IPS DF 6.9 (cell line): ENCODE measurements around the gene SUCLG2.

Source experiments
- DNase-seq: peaks from one replicate; pipeline ENCODE4 v3.0.0-alpha.2; 2013; ENCODE audit warnings: low read depth, low spot score
- H3K27ac ChIP-seq: one replicate; pipeline ENCODE4 v1.5.1; 2013; ENCODE audit warnings: low read length, control low read depth
- H3K27me3 ChIP-seq: 2 replicates; pipeline ENCODE4 v1.6.1; 2013; ENCODE audit warnings: mild to moderate bottlenecking, low read length; ENCODE audit not compliant: control insufficient read depth, insufficient read depth
- H3K36me3 ChIP-seq: 2 replicates; pipeline ENCODE4 v1.6.1; 2013; ENCODE audit warnings: low read length; ENCODE audit not compliant: control insufficient read depth, insufficient read depth
- H3K4me1 ChIP-seq: 2 replicates; pipeline ENCODE4 v1.6.1; 2013; ENCODE audit warnings: low read length; ENCODE audit not compliant: control insufficient read depth, insufficient read depth
- H3K4me3 ChIP-seq: 2 replicates; pipeline ENCODE4 v1.5.1; 2013; ENCODE audit warnings: mild to moderate bottlenecking, low read length
- H3K9me3 ChIP-seq: 2 replicates; pipeline ENCODE4 v1.6.1; 2013; ENCODE audit warnings: low read length, inconsistent platforms; ENCODE audit not compliant: control insufficient read depth, insufficient read depth
- WGBS: extraction: QIAGEN DNeasy Blood & Tissue Kit; methylation state at CpG from one replicate; pipeline ENCODE4 v1.1.7; 2013; ENCODE audit warnings: mixed read lengths, missing lambda C conversion rate; ENCODE audit not compliant: insufficient read length, insufficient coverage; 5-methylcytosine and 5-hydroxymethylcytosine counted together

The SUCLG2 gene

GRCh38 chr3:67614195-67614594, 40.2 kb downstream of the SUCLG2 start:
- Histone ChIP-seq H3K27ac (no peak overlapping the region), H3K36me3 (peaks cover under 1% of the 10 kb centered on the region; the same call in 1 of the 2 replicates)
- DNase-seq = no peak

GRCh38 chr3:67610458-67610857, 44.0 kb downstream of the SUCLG2 start:
- no peak for DNase-seq
- no CpG with 5 or more reads among the region's 1 CpG for WGBS
- Histone ChIP-seq H3K27me3 (no peaks in the 10 kb centered on the region), H3K4me1 (peaks cover 3% of the 10 kb centered on the region; the same call in 1 of the 2 replicates), H3K9me3 (no peaks in the 10 kb centered on the region), H3K4me3 (no peak overlapping the region), H3K36me3 (peaks cover 7% of the 10 kb centered on the region; the same call in 1 of the 2 replicates), H3K27ac (no peak overlapping the region)

More at GRCh38 chr3:67614195-67614594, 40.2 kb downstream of the SUCLG2 start:
- Histone ChIP-seq H3K4me3 (no peak overlapping the region), H3K9me3 (no peaks in the 10 kb centered on the region), H3K27me3 (no peaks in the 10 kb centered on the region), H3K4me1 (peaks cover 3% of the 10 kb centered on the region; the same call in 1 of the 2 replicates)
- no CpG with 5 or more reads among the region's 3 CpGs for WGBS

GRCh38 chr3:67609709-67610108, 44.7 kb downstream of the SUCLG2 start:
- no peak for DNase-seq
- H3K4me1 ChIP-seq = peaks cover 3% of the 10 kb centered on the region; the same call in 1 of the 2 replicates
- no peaks in the 10 kb centered on the region for H3K9me3 ChIP-seq
- no peaks in the 10 kb centered on the region for H3K27me3 ChIP-seq
- H3K27ac ChIP-seq = no peak overlapping the region
- H3K4me3 ChIP-seq = no peak overlapping the region
- H3K36me3 ChIP-seq = peaks cover 7% of the 10 kb centered on the region; the same call in 1 of the 2 replicates

GRCh38 chr3:67608034-67608433, 46.4 kb downstream of the SUCLG2 start:
- no CpG with 5 or more reads among the region's 2 CpGs for WGBS
- H3K36me3 ChIP-seq = peaks cover 7% of the 10 kb centered on the region; the same call in 1 of the 2 replicates
- H3K27me3 ChIP-seq = no peaks in the 10 kb centered on the region

DNA sequence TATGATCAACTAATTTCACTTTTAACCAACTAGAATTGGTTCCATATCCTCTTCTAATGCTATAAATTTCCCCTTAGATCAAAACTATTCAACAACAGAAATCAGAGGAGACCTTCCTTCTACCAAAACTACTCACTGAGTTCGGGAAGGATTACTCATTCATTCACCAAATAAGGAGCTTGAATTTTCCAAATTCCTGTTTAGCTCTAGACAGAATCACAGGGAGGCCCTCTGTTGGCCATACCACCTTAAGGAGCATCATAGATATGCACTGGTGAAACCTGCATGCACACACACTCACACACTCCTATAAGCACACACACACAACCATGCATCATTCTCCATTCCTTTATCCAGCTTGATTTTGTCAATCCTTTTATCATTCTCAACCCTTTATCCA, 49.0 kb downstream of the SUCLG2 start:
- Histone ChIP-seq H3K9me3 (no peaks in the 10 kb centered on the region), H3K4me3 (no peak overlapping the region), H3K36me3 (peaks cover 7% of the 10 kb centered on the region; the same call in 1 of the 2 replicates), H3K27me3 (no peaks in the 10 kb centered on the region), H3K4me1 (0 out of 2 replicates have a peak, but pooled peaks cover 1% of the 10 kb centered on the region), H3K27ac (no peak overlapping the region)
- no CpG with 5 or more reads among the region's 1 CpG for WGBS
- DNase-seq = no peak

More at GRCh38 chr3:67608034-67608433, 46.4 kb downstream of the SUCLG2 start:
- no peak for DNase-seq
- H3K4me1 ChIP-seq = no peaks in the 10 kb centered on the region
- H3K9me3 ChIP-seq = no peaks in the 10 kb centered on the region
- H3K27ac ChIP-seq = no peak overlapping the region
- no peak overlapping the region for H3K4me3 ChIP-seq

DNA sequence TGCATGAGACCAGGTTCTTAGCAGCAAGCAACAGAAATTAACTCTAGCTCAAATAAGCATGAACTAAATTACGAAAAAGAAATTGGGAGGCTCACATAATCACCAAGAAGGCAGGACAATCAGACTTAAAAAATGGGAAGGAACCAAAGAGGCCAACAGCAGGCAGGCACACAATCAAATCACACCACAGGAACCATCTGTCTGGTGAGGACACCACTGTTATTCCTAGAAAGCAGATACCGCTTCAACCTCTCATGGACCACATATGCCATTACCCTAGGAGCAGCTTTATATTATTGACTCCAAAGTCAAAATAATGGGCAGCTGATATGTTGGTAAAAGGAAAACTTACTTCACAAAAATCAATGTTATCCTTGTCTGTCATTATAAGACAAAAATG, 51.6 kb downstream of the SUCLG2 start:
- no peak for DNase-seq
- no peaks in the 10 kb centered on the region for H3K9me3 ChIP-seq
- no CpG with 5 or more reads among the region's 2 CpGs for WGBS
- no peaks in the 10 kb centered on the region for H3K27me3 ChIP-seq
- H3K4me1 ChIP-seq = 0 out of 2 replicates have a peak, but pooled peaks cover 1% of the 10 kb centered on the region
- peaks cover 2% of the 10 kb centered on the region; the same call in 1 of the 2 replicates for H3K36me3 ChIP-seq
- H3K4me3 ChIP-seq = no peak overlapping the region
- no peak overlapping the region for H3K27ac ChIP-seq

GRCh38 chr3:67601919-67602608, 52.3 kb downstream of the SUCLG2 start:
- DNase-seq = no peak
- 0 out of 2 replicates have a peak, but pooled peaks cover 1% of the 10 kb centered on the region for H3K4me1 ChIP-seq
- no peak overlapping the region for H3K4me3 ChIP-seq
- H3K27ac ChIP-seq = no peak overlapping the region
- H3K36me3 ChIP-seq = no peaks in the 10 kb centered on the region; the same call in 1 of the 2 replicates
- H3K27me3 ChIP-seq = no peaks in the 10 kb centered on the region
- no peaks in the 10 kb centered on the region for H3K9me3 ChIP-seq
- WGBS = no CpG with 5 or more reads among the region's 5 CpGs

- H3K27me3 ChIP-seq = no peaks in the 10 kb centered on the region
- H3K36me3 ChIP-seq = no peaks in the 10 kb centered on the region; the same call in 1 of the 2 replicates
- no peak overlapping the region for H3K4me3 ChIP-seq
- H3K27ac ChIP-seq = no peak overlapping the region
- WGBS = no CpG with 5 or more reads among the region's 5 CpGs
- H3K9me3 ChIP-seq = no peaks in the 10 kb centered on the region
- 0 out of 2 replicates have a peak, but pooled peaks cover 1% of the 10 kb centered on the region for H3K4me1 ChIP-seq
- no peak for DNase-seq
These were observed 53.0 kb downstream of the SUCLG2 start for GRCh38 chr3:67601385-67601784.

DNA sequence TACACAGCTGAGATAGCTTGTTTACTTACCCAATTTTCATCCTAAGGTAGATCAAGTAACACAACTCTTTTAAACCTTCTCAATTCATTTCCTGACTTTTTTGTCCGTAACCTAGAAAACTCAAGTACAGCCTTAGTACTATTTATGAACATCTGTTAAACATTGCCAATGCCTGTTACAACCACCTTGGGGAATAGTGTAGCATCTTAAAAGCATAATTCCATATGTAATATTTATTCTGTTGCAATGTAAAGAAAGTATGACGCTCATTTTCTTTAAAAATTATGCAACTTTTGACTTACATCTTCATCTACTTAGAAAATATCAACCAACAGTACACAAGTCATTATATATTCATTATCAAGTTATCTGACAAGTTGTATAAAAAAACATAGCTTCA, 54.6 kb downstream of the SUCLG2 start:
- no CpG with 5 or more reads among the region's 2 CpGs for WGBS
- Histone ChIP-seq H3K27ac (no peak overlapping the region), H3K4me1 (0 out of 2 replicates have a peak, but pooled peaks cover 1% of the 10 kb centered on the region), H3K4me3 (no peak overlapping the region), H3K36me3 (no peaks in the 10 kb centered on the region; the same call in 1 of the 2 replicates), H3K27me3 (no peaks in the 10 kb centered on the region), H3K9me3 (no peaks in the 10 kb centered on the region)
- no peak for DNase-seq

DNA sequence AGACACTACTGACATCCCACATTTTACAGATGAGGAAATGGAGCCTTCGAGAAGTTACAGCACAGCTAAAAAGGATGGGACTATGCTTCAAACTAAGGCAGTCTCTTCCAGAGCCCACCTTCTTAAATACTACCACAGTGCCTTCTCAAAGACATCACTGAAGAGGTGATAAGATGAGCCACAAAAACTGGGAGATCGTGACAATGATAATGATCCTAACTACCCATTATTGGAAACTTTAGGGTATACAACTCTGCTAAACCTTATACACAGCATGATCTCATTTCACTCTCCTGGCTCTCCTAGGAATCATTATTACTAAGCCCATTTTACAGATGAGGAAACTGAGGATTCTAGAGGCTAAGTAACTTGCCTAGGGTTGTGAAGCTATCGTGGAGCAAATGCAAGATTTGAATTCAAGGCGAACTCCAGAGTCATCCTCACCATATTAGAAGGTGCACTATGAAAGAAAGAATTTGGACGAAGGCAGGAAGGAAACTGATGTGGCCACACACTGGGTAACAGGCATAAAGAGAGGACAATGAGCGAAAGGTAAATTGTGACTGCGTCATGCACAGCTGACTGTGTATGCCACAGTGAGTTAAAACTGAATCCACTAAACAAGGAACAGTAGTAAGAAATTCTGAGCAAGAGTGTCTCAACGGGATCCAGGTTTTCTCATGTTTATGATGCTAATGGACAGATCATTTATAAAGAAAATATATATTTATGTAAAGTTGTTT, 55.4 kb downstream of the SUCLG2 start:
- Histone ChIP-seq H3K27me3 (no peaks in the 10 kb centered on the region), H3K4me1 (0 out of 2 replicates have a peak, but pooled peaks cover 1% of the 10 kb centered on the region), H3K4me3 (no peak overlapping the region), H3K27ac (no peak overlapping the region), H3K36me3 (no peaks in the 10 kb centered on the region), H3K9me3 (no peaks in the 10 kb centered on the region)
- DNase-seq = no peak
- WGBS = no CpG with 5 or more reads among the region's 8 CpGs
